SJSA1 (cell line): ENCODE data around the gene CRHBP. TPM values are rescaled to one million over a fixed set of nuclear protein-coding genes. Genes with fewer than 3 reads are reported as not detected.
A peak's percentile ranks its signal among the peaks of the same experiment; 100 is the strongest.
"Not testable (repeated sequence)": the region's sequence is repeated elsewhere in the genome, so short reads cannot be mapped to it uniquely, and the experiment has no call there.

Experiments used
- DNase-seq, 2 experiments: peaks; one replicate each; pipeline ENCODE4 v3.0.0-alpha.2; 2015 to 2020; ENCODE audit warnings: low spot score in 2 of 2, low read depth in 1 of 2
- H3K27ac ChIP-seq: fragments of 250-450 bp; sonication (Bioruptor Pico); 2 replicates; pipeline ENCODE4 v1.5.1; 2020; ENCODE audit warnings: mild to moderate bottlenecking, moderate library complexity
- H3K27me3 ChIP-seq: fragments of 250-450 bp; sonication (Bioruptor Pico); replicated peaks from 2 replicates; pipeline ENCODE4 v1.5.1; 2020; ENCODE audit warnings: mild to moderate bottlenecking, moderate library complexity
- H3K36me3 ChIP-seq: fragments of 250-450 bp; sonication (Bioruptor Pico); 2 replicates; pipeline ENCODE4 v1.5.1; 2020; ENCODE audit warnings: mild to moderate bottlenecking
- H3K4me1 ChIP-seq: fragments of 250-450 bp; sonication (Bioruptor Pico); replicated peaks from 2 replicates; pipeline ENCODE4 v1.6.1; 2021; ENCODE audit warnings: mild to moderate bottlenecking
- H3K4me3 ChIP-seq: fragments of 250-450 bp; sonication (Bioruptor Pico); 2 replicates; pipeline ENCODE4 v1.5.1; 2020; ENCODE audit warnings: mild to moderate bottlenecking
- H3K9me3 ChIP-seq: fragments of 250-450 bp; sonication (Bioruptor Pico); replicated peaks from 2 replicates; pipeline ENCODE4 v1.5.1; 2020; ENCODE audit warnings: mild to moderate bottlenecking
- total RNA-seq: library from RNA; depleted of rRNA; stranded (reverse); fragments of >200 nt; shearing (Covaris generic); gene quantifications from 2 replicates; pipeline ENCODE4 v1.2.3, GENCODE V29; 2014

Gene CRHBP
- total RNA-seq, 1 experiment from 2014 or later, result 0.11 TPM

GRCh38 chr5:76944638-76945037 lies 8.2 kb upstream of the CRHBP start:
- Histone ChIP-seq H3K4me3 (no peak overlapping the region), H3K9me3 (no peaks in the 10 kb centered on the region), H3K36me3 (no peaks in the 10 kb centered on the region), H3K27me3 (no peaks in the 10 kb centered on the region; the same call in 1 of the 2 replicates), H3K27ac (no peak overlapping the region), H3K4me1 (peaks cover 16% of the 10 kb centered on the region)
- DNase-seq, result no peak

DNA sequence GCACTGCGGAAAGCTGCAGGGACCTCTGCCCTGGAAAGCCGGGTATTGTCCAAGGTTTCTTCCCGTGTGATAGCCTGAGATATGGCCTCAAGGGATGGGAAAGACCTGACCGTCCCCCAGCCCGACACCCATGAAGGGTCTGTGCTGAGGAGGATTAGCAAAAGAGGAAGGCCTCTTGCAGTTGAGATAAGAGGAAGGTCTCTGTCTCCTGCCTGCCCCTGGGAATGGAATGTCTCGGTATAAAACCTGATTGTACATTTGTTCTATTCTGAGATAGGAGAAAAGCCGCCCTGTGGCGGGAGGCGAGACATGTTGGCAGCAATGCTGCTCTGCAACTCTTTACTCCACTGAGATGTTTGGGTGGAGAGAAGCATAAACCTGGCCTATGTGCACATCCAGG lies 7.6 kb upstream of the CRHBP start:
- H3K27ac ChIP-seq, DNase-seq, H3K27me3 ChIP-seq, H3K9me3 ChIP-seq, H3K36me3 ChIP-seq, H3K4me3 ChIP-seq: not testable (repeated sequence)
- peaks cover 16% of the 10 kb centered on the region for H3K4me1 ChIP-seq

- no peak overlapping the region for H3K4me3 ChIP-seq
- H3K4me1 ChIP-seq, result peaks cover 16% of the 10 kb centered on the region
- H3K9me3 ChIP-seq, result no peaks in the 10 kb centered on the region
- no peaks in the 10 kb centered on the region; the same call in 1 of the 2 replicates for H3K27me3 ChIP-seq
- DNase-seq, result no peak
- no peak overlapping the region for H3K27ac ChIP-seq
- H3K36me3 ChIP-seq, result no peaks in the 10 kb centered on the region
Observed at GRCh38 chr5:76946090-76946489, 6.8 kb upstream of the CRHBP start.

GRCh38 chr5:76947082-76947503 lies 5.8 kb upstream of the CRHBP start:
- Histone ChIP-seq H3K4me1 (peaks cover 13% of the 10 kb centered on the region), H3K36me3 (no peaks in the 10 kb centered on the region), H3K9me3 (no peaks in the 10 kb centered on the region), H3K27me3 (no peaks in the 10 kb centered on the region; the same call in 1 of the 2 replicates), H3K27ac (no peak overlapping the region), H3K4me3 (no peak overlapping the region)
- DNase-seq, result no peak

- peak overlapping the region; percentile 30 for H3K4me3 ChIP-seq
- no peak for DNase-seq
Observed at GRCh38 chr5:76953551-76954382, 922 bp downstream of the CRHBP start.

DNA sequence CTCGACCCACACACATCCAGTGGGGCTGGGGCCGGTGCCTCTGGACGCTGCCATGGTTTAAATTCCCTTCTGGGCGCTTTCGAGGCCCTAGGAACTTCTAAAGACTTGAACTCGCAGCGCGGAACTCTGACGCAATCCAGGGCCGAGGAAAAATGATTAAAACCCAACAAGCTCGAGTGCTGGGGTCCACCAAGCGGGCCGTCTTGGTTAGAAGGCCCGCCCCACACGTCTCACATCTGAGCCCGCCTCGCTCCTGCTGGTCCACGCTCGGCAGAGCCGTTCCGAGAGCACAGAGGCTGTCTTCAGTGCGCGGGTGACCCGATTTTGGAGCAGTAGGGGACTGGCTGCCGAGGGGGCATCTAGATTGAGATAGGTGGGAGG lies 1.5 kb downstream of the CRHBP start:
- DNase-seq, result no peak
- H3K4me1 ChIP-seq, result peaks cover 21% of the 10 kb centered on the region
- peaks cover 3% of the 10 kb centered on the region; the same call in 1 of the 2 replicates for H3K9me3 ChIP-seq
- H3K36me3 ChIP-seq, result no peaks in the 10 kb centered on the region
- no peak overlapping the region for H3K27ac ChIP-seq
- no peak overlapping the region for H3K4me3 ChIP-seq
- peaks cover 21% of the 10 kb centered on the region for H3K27me3 ChIP-seq

More at GRCh38 chr5:76953551-76954382, 922 bp downstream of the CRHBP start:
- peaks cover 15% of the 10 kb centered on the region for H3K4me1 ChIP-seq
- peaks cover 3% of the 10 kb centered on the region; the same call in 1 of the 2 replicates for H3K9me3 ChIP-seq
- peaks cover 21% of the 10 kb centered on the region for H3K27me3 ChIP-seq
- H3K36me3 ChIP-seq, result no peaks in the 10 kb centered on the region
- no peak overlapping the region for H3K27ac ChIP-seq

- Histone ChIP-seq H3K27me3 (peaks cover 21% of the 10 kb centered on the region), H3K4me1 (peaks cover 27% of the 10 kb centered on the region), H3K27ac (no peak overlapping the region), H3K9me3 (peaks cover 3% of the 10 kb centered on the region; the same call in 1 of the 2 replicates), H3K36me3 (no peaks in the 10 kb centered on the region), H3K4me3 (no peak overlapping the region)
- DNase-seq, result no peak
Observed at GRCh38 chr5:76956033-76956432, 3.2 kb downstream of the CRHBP start.

DNA sequence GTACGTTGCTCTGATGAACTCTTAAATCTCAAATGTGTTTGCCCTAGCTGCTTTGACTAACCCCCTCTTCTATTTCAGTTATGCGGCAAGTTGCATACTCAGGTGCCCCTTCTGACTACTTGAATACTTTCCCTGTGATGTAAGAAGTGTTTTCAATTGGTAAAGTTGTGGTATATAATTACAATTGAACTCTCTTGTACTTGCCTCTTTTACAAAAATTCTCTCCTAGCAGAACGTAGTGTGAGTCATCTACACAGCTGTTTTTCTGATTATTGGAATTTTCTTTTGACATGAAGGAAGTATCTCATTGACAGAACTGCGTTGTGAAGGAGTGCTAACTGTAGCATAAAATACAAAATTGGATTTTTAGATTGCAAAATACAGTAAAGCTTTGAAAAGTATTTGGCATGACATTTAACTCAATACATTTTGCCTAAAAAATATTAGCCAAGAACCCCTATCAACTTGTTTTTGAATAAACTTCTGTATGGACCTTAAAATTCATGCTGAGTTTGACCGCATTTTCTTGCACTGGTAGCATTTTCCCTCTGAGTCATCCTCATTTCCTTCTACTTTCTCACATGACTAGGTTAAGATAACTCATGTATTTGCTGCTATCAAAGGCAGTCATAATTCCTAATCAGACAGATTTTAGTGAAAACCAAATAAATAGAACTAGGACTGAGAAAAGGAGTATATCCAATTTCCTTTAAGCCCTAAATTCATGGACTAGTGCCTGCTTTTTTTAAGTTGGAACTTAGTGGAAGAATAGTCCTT lies 6.3 kb downstream of the CRHBP start:
- H3K9me3 ChIP-seq, result no peaks in the 10 kb centered on the region
- H3K27me3 ChIP-seq, result peaks cover 7% of the 10 kb centered on the region
- H3K4me1 ChIP-seq, result peaks cover 19% of the 10 kb centered on the region
- H3K36me3 ChIP-seq, result no peaks in the 10 kb centered on the region
- H3K27ac ChIP-seq, result peak overlapping the region; percentile 20; the same call in 1 of the 2 replicates
- H3K4me3 ChIP-seq, result no peak overlapping the region
- peak in 1 of 2 experiments; percentile 47 for DNase-seq

DNA sequence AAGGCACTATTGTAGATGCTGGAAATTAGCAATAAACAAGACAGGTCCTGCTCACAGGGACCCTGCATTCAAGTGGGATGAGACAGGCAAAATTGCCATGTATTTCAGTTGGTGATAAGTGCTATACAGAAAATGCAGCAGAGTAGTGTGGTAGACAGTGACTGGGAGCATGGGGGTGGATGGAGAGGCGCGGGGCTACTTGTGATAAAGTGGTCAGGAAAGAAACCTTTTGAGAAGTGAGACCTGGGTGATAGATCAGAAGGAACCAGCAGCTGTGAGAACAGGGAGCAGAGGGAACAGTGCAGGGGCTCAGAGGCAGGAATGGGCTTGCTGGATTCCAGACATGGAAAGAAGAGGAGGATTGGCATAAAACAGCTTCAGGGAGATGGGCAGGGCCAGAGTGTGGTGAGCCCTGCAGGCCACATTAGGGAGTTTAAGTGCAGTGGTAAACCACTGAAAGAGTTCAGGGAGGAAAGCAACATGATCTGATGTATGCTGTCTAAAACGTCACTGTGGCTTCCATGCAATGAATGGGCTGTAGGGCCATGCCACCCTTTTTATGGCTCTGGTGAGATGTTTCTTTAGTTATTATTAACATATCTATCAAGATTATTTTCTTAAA lies 7.3 kb downstream of the CRHBP start:
- DNase-seq, result no peak
- Histone ChIP-seq H3K9me3 (no peaks in the 10 kb centered on the region), H3K27me3 (no peaks in the 10 kb centered on the region; the same call in 1 of the 2 replicates), H3K4me3 (no peak overlapping the region), H3K27ac (no peak overlapping the region), H3K36me3 (no peaks in the 10 kb centered on the region), H3K4me1 (peaks cover 18% of the 10 kb centered on the region)

DNA sequence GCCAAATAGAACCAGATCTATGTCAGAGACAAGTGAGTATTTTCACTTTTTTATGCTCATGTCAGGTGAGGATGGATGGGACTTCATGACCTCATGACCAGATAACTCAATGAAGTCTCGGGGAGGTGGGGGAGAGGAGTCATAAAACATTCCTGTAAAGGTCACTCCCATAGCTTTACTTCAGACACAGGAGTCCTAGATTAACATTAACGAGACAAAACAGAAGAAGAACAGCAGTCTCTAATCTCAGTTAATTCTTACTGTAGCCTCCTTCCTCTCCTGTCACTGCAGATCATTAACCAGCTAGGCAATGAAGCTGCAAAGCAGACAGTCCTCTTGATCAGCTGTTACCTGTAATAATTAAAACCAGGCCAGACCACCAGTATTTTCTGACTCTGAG lies 11.2 kb downstream of the CRHBP start:
- H3K4me3 ChIP-seq, result no peak overlapping the region

GRCh38 chr5:76971511-76971910 lies 18.7 kb downstream of the CRHBP start:
- no peak overlapping the region for H3K4me3 ChIP-seq
- H3K27me3 ChIP-seq, result 0 out of 2 replicates have a peak, but pooled peaks cover 4% of the 10 kb centered on the region
- H3K4me1 ChIP-seq, result no peaks in the 10 kb centered on the region
- no peak overlapping the region for H3K27ac ChIP-seq
- H3K36me3 ChIP-seq, result no peaks in the 10 kb centered on the region
- DNase-seq, result no peak
- H3K9me3 ChIP-seq, result no peaks in the 10 kb centered on the region

More for the DNA sequence above, 11.2 kb downstream of the CRHBP start:
- DNase-seq, result no peak
- H3K27ac ChIP-seq, result no peak overlapping the region
- no peaks in the 10 kb centered on the region for H3K36me3 ChIP-seq
- peaks cover 9% of the 10 kb centered on the region for H3K4me1 ChIP-seq
- H3K27me3 ChIP-seq, result no peaks in the 10 kb centered on the region; the same call in 1 of the 2 replicates
- H3K9me3 ChIP-seq, result no peaks in the 10 kb centered on the region

DNA sequence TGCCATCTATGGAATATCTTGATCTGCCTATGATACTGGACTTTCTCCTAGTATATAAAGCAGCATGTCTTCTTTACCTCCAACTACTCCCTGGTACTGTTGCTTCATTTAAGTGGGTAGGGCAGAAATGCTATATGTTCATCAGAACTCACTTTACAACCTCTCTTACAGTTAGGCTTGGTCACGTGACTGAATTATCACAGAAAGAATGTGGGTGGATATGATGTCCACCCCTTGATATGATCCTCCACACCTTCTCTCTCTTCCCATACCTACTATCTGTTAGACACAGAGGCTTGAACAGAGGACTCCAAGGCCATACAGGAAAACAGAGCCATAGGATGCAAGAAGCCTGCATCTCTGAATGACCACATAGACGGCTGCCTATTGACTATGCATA lies 19.8 kb downstream of the CRHBP start:
- Histone ChIP-seq H3K4me1 (no peaks in the 10 kb centered on the region), H3K27ac (no peak overlapping the region), H3K36me3 (no peaks in the 10 kb centered on the region), H3K9me3 (no peaks in the 10 kb centered on the region), H3K4me3 (no peak overlapping the region), H3K27me3 (0 out of 2 replicates have a peak, but pooled peaks cover 4% of the 10 kb centered on the region)
- no peak for DNase-seq

DNA sequence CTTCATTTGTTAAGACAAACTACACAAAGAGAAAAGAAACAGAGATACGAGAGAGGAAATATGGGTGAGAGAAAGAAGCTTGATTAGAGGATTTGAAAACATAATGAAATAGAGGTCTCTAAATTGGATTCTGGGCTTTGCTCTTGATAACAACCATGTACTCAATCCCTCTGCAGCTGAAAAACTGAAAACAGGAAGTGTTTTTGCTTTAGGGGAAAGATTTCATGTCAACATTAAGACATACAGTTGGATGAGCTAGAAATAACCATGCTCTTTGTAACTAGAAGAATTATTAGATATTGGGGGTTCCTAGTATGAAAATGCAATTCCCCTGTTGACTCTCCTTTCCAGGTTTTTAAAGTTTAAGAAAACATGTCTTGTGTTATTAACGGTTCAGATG lies 21.9 kb downstream of the CRHBP start:
- H3K9me3 ChIP-seq, result no peaks in the 10 kb centered on the region
- DNase-seq, result no peak
- H3K4me3 ChIP-seq, result no peak overlapping the region
- H3K4me1 ChIP-seq, result no peaks in the 10 kb centered on the region
- no peak overlapping the region for H3K27ac ChIP-seq
- H3K36me3 ChIP-seq, result no peaks in the 10 kb centered on the region
- 0 out of 2 replicates have a peak, but pooled peaks cover 4% of the 10 kb centered on the region for H3K27me3 ChIP-seq
